Measurements from ENCODE around the gene FAR2.
"Not testable (repeated sequence)": the region's sequence is repeated elsewhere in the genome, so short reads cannot be mapped to it uniquely, and the experiment has no call there.

FAR2 gene

DNA sequence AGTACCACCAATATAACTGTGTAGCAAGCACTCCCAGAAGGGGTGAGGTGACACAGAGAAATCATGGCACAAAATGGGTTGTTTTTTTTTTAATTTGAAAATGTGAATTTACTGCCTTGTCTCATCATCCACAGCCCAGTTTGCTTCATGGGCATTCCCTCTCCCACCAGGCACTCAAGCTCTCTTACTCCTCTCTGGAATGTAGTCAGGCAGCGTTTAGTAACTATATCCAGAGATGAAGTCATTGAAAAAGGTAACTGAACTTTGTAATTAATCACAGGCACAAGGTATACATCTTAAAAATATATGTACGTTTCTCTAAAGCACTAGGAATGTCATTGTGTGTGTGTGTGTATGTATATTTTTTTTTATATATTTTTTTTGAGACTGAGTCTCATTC is 91.4 kb downstream of the FAR2 start:
- FAIRE-seq, result no peak

DNA sequence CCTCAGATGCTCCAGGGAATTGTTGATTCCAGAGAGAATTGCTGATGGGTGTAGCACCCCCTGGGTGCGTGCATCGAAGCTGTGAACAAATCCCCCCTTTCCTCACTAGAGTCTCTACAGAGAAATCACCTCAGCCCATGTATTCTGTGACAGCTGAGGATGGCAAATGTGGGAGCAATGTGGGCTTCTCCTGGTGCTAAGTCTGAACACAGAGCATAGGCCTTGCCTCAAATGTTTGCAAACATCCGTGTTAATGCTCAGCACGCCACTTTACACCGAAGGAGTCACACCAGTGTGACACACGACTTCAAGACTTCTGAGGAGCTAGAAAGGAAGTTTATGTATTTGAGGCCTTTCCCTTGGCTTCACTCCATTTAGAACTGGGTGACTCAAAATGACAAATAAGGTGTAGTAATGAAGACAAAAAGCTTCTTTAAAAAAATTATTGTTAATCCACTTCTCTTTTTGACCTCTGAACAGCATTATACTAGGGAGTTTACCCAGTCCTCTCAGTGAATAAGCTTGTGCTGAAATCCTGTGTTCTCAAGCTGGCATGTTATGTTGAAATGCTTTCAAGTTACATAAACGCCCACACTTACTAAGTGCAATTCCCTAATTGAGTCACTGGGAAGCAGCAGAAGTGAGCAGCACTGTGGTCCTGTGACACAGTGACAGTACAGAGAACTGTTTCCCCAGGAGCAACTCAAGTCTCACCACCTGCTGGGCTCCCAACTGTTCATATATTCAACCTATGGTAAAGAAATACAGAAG is 92.9 kb downstream of the FAR2 start:
- no peak for FAIRE-seq

DNA sequence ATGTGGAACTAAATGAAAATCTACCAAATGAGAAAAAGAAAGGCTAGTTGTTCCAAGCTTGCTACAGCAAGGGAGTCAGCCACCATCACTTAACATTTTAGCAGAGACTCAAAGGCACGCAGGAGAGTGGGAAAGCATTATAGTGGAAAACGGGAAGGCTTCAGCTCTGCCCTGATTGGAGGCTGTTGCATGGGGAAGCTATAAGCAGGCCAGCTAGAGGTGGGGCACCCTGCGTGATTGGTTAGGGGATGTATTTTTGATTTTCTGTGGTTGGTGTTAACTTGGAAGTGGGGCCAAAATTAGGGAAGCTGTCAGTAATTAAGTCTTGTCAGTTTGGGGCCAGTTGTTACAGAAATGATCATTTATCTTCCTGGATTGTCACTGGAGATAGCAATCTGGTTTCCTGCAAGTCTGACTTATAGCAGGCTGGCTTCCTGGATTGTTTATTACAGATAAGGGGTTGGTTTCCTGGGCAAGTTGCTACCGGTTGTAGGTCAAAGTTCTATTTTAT is 93.9 kb downstream of the FAR2 start:
- no peak for FAIRE-seq

DNA sequence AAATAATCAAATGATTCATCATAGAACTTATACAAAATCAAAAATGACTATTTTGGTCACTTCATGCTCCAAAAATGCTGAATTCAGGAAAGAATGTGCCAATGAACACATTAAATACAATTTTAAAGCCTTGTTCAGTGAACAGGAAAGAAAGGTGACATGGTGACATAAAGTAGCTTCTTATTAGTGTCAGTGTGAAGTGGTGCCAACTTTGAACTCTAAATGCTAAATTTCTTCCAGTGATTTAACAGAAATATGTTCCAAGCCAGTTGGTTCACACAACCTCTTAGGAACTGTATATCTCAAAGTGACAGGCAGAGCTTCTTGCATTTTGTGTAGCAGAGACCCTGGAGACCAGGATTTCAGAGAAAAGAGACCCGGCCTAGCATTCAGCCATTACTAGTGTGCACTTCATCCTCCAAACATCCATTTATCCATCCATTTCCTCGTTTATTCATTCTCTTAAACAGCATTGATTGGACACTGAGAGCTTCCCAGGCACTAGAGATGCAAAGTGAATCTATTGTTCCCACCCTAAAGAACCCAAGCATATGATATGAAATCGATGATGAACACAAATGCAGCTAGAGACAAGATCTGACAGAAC is 95.2 kb downstream of the FAR2 start:
- FAIRE-seq, result no peak

DNA sequence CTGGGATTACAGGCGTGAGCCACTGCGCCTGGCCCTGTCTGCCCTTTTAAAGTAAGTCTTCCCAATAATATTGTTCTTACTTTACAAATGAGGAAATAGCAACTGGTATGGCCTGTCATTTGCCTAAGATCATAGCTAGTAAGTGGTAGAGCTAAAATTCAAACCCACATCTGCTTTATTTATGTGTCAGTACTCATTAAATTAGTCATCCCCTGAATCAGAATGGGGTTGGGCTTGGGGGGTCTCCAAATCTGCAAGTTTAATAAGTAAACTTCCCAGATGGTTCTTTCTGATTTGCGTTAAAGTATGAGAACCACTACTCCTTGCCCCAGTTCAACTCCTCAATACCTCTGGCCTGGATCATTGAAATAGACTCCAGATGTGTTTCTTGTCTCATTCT is 96.2 kb downstream of the FAR2 start:
- FAIRE-seq, result no peak

DNA sequence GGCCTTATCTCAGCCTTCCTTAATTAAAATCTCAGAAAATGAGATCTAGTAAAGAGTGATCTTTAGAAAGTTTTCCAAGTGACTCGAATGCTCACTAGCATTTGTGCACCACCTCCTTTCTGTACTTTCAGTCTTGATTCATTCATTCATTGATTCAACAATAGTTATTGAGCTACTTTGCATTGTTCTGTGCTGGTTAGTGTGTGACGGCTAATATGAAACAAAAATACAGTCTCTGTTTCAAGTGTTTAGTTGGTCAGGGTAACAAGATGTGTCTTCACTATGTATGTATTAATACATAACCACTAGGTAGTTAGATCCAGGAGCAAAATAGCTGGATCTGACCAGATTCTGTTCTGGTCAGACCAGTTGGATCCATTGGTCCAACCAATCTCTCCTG is 100.9 kb downstream of the FAR2 start:
- FAIRE-seq, result no peak

DNA sequence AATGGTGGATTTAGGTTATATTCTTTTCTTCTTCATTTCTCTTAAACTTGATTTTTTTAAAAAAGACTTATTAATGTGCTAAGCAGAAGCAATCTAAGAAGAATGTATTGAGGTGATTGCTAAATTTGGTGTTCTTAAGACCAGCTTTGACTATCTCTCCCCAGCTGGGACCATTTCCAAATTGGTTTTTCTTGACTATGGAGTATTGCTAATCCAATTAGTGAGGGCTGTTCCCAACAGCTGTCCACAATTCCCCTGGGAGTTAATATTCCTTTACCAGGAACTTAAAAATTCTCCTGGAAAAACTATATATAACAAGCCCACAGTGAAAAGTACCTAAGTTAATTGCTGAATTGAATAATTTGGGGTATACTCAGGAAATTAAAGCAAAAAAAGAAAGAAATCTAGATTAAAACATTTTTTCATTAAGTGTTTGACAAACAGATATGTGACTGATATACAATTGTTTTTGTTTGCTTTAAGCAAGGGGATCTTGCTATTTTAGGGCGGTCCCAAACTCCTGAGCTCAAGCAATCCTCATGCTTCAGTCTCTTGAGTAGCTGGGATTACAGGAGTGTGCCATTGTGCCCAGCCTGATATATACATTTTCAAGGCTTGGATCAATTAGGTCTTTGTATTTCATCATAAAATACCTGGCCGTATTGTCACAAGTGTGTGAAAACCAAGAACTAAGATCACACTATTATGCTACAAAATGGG is 105.0 kb downstream of the FAR2 start:
- no peak for FAIRE-seq

DNA sequence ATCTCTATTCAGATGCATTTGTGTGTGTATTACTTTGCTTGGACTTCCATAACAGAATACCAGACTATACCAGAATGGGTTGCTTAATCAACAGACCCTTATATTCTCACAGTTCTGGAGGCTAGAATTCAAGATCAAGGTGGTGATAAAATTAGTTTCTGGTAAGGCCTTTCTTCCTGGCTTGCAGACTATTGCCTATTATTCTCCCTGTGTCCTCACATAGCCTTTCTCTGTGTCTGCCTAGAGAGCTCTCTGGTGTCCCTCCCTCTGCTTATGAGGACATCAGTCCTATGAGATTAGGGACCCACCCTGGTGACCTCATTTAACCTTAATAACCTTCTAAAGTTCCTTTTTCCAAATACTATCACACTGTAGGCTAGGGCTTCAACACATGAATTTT is 106.0 kb downstream of the FAR2 start:
- FAIRE-seq, result no peak

DNA sequence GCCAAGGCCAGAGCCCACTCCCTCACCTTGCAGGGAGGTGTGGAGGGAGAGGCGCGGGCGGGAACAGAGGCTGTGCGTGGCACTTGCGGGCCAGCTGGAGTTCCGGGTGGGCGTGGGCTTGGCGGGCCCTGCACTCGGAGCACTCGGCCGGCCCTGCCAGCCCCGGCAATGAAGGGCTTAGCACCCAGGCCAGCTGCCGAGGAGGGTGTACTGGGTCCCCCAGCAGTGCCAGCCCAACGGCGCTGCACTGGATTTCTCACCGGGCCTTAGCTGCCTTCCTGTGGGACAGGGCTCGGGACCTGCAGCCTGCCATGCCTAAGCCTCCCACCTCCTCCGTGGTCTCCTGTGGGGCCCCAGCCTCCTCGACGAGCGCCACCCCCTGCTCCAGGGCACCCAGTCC is 107.5 kb downstream of the FAR2 start:
- no peak for FAIRE-seq

DNA sequence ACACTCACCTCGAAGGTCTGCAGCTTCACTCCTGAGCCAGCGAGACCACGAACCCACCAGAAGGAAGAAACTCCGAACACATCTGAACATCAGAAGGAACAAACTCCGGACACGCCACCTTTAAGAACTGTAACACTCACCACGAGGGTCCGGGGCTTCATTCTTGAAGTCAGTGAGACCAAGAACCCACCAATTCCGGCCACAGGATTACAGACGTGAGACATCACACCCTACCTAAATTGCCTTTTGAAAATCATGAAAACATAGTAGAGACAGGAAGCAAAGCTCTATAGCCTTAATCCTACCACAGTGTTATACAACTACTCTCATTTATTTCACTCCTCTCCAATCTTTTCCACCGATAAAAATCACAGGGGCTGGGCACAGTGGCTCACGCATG is 108.6 kb downstream of the FAR2 start:
- not testable (repeated sequence) for FAIRE-seq

DNA sequence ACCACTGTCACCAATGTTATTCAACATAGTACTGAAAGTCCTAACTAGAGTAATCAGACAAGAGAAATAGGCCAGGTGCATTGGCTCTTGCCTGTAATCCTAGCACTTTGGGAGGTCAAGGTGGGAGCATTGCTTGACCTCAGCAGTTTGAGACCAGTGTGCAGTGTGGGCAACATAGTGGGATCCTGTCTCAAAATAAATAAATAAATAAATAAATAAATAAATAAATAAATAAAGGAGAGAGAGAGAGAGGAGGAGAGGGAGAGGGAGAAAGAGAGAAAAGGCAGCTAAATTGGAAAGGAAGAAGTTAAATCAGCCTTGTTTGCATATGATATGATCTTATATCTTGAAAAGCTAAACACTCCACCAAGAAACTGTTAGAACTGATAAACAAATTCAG is 115.3 kb downstream of the FAR2 start:
- FAIRE-seq, result no peak

DNA sequence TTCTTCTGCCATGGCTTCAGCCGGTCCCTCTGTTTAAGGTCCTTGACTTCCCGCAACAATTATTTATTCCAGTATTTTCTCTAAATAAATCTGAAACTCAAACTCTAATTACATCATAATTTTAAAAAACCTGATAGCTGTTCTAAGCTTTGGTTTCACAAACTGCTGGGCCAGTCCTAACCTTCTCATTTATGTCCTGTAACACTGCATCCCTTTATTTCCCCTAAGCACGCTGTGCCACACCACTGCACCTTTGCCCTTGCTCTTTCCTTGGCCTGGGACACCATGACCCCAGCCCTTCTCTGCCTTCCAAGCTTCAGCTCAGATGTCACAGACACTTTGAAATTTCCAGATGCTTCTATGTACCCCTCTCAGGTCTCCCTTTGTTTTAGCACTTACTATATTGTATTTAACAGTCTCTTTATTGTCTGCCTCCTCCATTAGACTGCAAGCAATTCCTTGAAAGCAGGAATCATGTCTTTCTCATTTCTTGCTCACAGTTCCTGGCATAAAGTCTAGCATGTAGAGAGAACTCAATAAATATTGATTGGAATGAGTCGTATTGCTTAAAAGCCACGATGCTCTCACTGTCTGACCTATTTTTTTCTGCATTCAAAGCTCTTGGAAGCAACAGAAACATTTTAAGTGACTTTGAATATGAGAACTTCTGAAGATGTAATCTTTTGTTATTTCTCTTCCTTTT is 120.8 kb downstream of the FAR2 start:
- FAIRE-seq, result no peak

DNA sequence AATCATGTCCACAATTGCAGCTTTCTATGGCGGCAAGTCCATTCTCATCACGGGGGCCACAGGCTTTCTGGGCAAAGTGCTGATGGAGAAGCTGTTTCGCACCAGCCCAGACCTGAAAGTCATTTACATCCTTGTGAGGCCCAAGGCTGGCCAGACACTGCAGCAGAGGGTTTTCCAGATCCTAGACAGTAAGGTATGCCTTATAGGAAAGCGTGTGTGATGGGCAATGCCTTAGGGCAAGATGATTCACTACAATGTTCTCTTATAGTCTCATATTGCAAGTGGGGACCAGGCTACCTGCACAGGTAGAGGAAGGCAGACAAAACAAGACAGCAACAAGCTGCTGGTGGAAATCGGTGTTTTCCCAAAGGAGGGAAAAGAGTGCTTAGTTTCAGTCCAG is 121.4 kb downstream of the FAR2 start:
- no peak for FAIRE-seq

DNA sequence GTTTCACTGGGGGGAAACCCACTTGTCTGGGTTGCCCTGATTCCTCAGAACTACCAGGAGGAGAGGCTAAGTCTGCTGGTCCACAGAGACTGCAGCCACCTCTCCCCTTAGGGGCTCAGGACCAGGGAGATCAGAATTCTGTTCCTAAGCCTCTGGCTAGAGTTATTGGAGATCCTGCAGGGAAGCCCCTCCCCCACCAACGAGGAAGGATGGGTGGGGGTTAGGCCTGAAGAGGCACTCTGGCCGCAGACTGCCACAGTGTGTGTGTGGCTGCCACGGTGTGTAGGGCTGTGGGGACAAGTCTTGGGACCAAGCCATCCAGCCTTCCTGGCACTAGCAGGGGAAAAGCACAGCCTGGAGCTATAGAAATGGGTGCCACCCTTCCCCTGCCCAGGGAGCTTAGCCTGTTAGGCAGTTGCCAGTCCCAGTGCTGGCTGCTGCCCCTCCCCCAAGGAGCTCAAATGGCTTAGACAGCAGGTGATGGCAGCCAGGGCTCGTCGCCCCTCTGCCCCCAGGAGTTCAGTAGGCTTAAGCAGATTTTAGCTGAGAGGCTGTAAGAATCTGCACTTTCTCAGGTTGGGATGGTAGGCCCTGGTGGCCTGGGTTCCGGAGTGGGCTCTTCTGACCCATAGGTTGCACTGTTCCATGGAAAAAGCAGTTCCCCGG is 124.2 kb downstream of the FAR2 start:
- no peak for FAIRE-seq

DNA sequence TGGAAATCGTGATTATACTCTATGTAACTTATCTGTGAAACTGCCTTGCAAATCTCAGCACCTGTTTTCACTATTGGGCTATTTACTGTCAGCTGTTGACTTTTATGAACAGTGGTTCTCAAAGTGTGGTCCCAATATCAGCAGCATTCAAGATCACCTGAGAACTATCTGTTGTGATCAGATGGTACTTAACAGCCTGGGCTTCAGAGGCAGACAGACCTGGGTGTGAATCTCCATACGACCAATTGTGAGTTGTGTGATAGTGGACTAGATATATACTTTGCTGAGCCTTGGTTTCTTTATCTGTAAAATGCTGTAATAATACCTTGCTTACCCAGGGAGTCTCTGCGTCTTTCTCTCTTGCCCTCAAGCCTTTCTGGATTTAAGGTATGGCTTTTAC is 126.8 kb downstream of the FAR2 start:
- FAIRE-seq, result no peak

DNA sequence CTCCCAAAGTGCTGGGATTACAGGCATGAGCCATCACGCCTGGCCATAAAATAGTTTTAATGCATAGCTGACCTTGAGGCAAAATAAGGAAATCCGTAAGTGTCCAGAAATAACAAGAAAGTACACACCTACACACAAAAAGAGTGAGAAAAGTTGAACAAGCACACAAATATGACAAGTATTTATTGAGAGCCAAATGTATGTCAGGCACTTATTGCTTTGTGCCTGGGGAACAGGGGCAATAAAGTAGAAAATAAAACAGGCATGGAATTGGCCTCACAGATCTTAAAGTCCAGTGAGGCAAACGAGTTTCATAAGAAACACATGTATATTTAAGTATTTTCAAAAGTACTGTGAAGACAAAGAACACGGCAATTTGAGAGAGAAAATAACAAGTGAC is 128.2 kb downstream of the FAR2 start:
- no peak for FAIRE-seq

DNA sequence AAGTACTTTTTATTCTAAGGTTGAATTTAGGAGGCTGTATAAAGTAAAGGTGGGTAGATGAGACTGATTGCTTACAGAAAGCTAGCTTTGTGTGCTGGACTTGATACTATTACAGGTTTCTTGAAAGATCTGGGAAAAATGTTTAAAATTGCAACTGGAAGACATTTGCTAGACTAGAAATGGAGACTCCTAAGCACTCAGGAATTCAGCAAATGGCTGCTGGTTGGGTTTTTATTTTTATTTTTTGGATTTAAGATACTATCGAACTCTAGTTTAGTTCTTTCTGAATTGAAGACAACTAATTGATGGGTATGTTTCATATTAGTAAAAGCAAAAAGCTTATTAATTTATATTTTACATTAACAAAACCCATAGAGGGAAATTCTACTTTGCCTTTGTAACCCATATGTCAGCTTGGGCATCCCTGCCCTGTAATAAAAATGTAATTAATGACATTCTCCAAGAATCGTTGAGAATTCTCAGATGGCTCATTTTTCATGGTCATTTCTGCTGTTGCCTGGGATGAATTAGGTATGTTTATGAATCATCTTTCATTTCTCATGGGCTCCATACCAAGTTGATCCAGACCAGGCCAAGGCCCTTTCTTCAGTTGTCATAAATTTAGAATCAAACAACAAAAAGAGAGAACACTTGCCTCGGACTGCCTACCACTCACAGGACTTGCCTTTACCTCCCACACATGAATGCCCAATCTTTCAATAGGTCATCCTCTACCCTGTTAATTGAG is 129.8 kb downstream of the FAR2 start:
- FAIRE-seq, result no peak

DNA sequence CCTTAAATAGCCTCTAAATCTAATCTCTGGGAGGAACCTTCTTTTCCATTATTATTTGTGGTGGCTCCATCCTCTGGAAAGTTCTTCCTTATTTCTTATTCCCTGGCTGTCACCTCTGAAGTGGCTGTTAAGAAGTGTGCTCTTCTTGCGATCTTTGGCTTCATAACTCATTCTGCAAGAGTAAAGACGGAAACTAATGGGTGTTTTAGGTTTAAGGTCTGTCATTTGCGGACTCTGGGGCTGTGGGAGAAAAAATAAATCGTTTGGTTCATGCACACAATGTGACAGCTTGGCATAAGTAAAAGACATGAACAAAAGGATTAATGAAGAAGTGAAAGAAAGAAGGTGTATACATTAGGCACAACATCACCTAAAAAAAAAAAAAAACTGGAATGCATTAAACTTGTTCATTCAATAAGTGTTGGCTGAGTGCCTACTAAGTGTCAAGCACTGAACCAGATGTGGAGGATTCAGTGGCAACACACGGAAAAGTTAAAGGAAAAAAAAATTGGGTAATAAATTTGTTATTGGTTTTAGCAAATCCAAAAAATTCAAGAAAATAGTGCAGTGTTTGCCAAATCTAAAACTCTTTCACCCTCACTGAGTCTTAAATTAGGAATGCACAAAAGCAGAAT is 132.4 kb downstream of the FAR2 start:
- no peak for FAIRE-seq

DNA sequence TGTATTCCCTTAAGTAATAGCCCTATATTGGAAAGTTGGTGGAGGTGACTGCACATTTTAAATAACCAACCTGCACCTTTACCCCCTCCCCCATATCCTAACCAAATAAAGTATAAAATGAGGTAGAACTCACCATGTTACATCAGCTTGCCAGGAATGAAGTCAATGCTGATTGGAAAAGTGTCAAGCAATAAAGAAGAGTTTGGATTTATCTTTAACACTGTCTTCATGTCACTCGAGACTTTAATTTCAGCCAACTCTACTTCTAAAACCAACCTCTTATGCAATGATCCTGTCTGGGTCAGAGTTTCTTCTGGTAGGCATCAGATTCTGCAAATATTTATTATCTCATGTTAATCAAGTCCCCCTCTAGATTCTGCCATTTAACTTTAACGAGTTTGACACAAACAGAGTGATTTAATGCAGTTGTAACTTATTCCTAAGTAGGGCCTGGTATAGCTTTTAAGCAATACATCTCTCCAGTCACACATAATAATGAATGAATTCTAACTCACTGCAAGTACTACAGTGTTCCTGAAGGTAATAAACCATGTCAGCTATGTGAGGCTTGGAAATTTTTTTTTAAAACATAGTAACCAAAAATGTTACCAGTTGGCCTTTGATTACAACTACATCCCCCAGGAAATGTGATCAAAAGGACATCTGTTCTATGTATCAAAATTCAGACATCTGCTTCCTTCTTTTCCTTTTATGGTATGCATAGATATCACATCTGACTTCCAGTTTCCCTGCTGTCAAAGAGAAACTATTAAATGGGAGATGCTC is 133.1 kb downstream of the FAR2 start:
- FAIRE-seq, result no peak

DNA sequence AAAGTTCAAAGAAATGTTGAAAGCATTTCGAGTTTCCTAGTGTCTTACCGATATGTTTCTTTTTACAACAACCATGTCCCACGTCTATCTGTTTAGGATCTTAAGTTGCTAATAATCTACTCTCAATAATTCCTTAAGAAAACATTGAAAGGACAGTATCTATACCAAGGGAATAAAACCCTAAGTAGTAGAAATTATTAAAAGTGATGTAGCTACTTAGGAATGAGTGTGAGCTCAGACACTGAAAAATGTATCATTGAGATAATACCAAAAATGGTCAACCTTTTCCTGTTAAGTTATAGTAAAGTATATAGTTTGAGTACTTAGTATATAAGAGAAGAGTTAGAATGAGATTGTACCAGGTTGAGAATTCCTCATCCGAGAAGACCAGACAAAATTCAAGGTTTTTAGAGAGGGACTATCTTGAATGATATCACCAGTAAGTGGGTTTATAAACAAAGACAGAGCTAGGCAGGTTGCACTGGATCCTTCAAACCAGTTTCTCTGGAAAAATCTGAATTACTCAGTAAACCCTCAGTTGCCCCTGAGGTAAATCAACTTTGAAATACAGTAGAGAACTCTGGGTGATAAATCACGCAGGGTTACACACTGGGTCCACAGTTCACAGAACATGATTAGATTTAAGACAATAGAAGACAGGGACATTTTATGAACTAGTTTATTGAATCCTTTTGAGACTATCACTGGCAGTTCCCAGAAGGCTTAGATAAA is 135.1 kb downstream of the FAR2 start:
- FAIRE-seq, result no peak
